GM21367 (cell line): ENCODE measurements around the gene MOB2.
"Not testable (repeated sequence)": the region's sequence is repeated elsewhere in the genome, so short reads cannot be mapped to it uniquely, and the experiment has no call there.

Experiments used
- ATAC-seq: cut with Tn5 transposase; IDR thresholded peaks from one replicate; pipeline ENCODE4 v1.9.1; 2021; ENCODE audit not compliant: unreplicated experiment

Gene MOB2

GRCh38 chr11:1423406-1423805 is 63.2 kb downstream of the MOB2 start:
- not testable (repeated sequence) for ATAC-seq

- ATAC-seq = no peak
These were observed 63.6 kb downstream of the MOB2 start for GRCh38 chr11:1422981-1423380.

GRCh38 chr11:1422481-1422880 is 64.1 kb downstream of the MOB2 start:
- ATAC-seq = no peak

- ATAC-seq = no peak
These were observed 65.3 kb downstream of the MOB2 start for GRCh38 chr11:1421291-1421690.

GRCh38 chr11:1419811-1420210 is 66.8 kb downstream of the MOB2 start:
- ATAC-seq = no peak
